NK-92 (cell line): Measurements from ENCODE around the gene CACNB3.
A peak's percentile ranks its signal among the peaks of the same experiment; 100 is the strongest.
"Not testable (repeated sequence)": the region's sequence is repeated elsewhere in the genome, so short reads cannot be mapped to it uniquely, and the experiment has no call there.

ENCODE experiments used
- DNase-seq: peaks from one replicate; lab custom pipeline; 2025; ENCODE audit not compliant: unreplicated experiment; lab: John Stamatoyannopoulos, UW

The CACNB3 gene

DNA sequence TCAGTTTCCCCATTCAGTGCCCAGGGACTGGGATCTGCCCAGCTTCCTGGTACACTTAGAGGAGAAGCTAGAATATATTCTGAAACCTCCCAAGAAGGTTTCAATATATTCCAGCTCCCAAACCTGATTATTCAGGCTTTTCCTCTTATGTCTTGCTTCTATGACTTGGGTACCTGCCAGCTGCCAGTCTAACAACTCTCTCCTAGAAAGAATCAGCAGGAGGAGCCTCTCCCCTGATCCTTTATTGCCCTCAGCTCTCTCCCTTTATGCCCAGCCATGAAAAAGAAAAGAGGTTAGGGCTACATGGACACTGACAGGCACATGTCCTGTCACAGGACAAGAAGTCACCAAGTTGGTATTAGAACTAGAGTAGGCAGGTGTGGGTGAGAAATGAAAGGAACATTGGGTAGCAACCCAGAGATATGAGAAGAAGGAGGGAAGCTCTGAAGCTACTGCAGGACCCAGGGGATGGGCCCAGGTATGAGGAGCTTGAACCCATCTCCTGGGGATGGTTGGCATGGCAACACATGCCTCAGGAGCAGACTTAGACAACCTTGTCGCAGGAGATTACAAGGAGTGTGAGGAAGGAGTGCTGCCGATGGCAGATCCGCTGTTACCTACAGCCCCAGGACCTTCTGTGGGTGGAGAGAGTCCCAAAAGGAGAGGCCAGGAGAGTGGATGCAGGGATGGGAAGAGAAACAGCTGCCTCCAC, 2.0 kb upstream of the CACNB3 start:
- no peak for DNase-seq

DNA sequence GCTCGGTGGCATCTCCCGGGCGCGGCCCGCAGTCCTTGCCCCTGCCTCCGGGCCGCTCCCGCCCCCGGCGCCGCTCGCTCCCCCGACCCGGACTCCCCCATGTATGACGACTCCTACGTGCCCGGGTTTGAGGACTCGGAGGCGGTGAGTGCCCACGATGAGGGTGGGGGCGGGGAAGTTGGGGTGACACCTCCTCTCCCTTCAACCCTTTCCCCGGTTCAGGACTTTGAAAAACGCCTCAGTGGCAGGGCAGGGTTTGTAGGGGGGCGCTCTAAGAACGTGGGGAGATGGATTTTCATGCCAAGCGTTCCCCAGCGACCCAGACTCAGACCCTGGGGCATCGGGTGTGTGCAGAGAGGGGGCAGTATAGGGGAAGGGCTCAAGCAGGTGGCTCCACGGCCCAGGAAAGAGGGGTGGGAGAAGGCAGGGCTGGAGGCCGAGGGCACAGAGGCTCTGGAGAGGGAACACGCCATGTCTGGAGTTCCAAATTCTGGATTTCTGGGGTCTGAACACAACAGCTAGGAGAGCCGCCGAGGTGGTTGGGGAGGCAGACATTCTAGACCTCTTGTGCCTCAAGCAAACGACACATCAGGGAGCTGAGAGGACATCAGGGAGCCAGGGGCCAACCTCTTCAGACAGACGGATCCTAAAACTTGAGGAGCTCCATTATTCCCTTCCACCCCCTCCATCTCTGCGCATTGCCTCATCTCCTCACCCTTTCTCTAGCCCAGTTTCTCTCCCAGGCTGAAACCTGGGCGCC, 715 bp downstream of the CACNB3 start:
- no peak for DNase-seq

DNA sequence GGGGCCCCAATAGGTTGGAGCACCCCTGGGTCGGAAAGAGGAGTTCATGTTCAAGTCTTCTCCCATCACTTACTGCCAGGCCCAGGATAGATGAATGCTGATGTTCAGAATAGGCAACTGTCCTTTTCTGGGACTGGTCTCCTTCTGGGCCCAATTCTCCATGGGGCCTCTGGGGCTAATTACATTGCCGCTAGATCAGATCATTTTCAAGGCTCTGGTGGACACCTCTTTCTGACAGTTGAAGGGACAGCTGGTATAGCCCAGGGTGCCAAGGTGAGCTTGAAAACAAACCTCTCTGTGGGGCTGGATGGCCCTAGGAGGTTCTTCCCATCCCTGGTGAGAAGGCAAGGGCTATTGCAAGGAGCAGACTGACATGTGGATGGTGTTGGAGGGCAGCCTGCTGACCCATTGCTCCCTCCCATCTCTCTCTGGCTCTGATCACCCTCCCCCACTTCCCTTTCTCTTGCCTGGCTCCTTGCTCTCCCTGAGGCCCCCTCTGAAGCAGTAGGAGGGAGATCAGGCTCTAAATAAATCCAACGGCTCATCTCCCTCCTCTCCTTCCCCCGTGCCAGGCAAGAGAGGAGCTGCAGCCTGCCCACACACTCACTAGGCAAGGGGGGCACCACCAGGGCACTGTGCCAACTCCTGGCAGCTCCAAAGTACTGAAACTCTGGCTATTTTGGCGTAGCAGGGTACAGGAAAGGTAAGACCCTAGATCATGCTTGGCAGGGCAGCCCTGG, 1.9 kb downstream of the CACNB3 start:
- DNase-seq = no peak

DNA sequence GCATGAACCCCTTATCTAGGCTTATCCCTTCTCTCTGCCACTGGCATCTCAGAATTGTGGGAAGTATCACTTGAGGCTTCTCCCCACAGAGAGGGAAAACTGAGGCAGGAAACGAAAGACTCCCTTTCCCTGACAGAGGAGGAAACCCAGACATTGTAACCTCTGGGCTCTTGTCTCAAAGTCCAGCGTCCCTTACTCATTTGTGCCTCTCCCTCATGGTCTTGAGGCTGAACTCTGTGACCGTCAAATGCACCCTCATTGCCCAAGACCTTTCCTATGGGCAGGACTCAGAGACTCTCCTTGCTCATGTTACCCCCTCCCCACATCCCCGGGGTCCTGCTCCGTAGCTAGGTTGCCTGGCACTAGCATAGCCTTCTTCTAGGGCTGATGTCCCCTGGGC, 3.8 kb downstream of the CACNB3 start:
- no peak for DNase-seq

DNA sequence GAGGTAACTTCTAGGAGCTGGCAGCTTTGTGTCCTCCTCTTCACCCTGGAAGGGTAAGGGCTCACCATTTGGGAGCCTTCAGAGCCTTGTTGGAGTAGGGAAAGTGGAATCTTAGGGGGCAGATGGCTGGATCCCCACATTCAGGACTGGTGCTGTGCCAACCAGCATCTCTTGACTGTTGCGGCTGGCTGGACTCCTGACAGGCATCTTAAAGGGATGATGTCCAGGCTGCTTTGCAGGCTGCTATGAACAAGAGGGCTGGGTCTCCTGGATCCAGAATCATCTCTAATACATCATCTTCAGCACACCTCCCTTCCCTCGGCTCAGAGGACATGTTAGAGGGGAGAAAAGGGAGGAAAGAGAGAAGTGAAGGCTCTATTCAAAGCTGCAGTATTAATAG, 4.4 kb downstream of the CACNB3 start:
- no peak for DNase-seq

- no peak for DNase-seq
Measured at GRCh38 chr12:48823281-48823680, 5.0 kb downstream of the CACNB3 start.

GRCh38 chr12:48824112-48824511, 5.8 kb downstream of the CACNB3 start:
- DNase-seq = no peak

DNA sequence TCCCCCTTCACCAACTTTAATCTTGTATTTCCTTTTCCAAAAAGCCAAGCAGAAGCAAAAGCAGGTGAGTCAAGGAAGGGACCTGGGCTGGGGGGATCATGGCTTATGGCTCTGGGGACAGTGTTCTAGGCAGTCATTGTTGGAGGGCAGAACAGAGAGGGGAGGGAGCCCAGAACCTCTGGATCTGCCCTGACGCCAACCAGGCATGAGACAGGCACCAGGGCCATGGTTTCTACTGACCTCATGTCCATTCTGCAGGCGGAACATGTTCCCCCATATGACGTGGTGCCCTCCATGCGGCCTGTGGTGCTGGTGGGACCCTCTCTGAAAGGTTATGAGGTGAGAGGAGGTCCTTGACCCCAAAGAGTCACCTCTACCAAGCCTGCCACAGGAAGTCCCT, 6.6 kb downstream of the CACNB3 start:
- DNase-seq = no peak

DNA sequence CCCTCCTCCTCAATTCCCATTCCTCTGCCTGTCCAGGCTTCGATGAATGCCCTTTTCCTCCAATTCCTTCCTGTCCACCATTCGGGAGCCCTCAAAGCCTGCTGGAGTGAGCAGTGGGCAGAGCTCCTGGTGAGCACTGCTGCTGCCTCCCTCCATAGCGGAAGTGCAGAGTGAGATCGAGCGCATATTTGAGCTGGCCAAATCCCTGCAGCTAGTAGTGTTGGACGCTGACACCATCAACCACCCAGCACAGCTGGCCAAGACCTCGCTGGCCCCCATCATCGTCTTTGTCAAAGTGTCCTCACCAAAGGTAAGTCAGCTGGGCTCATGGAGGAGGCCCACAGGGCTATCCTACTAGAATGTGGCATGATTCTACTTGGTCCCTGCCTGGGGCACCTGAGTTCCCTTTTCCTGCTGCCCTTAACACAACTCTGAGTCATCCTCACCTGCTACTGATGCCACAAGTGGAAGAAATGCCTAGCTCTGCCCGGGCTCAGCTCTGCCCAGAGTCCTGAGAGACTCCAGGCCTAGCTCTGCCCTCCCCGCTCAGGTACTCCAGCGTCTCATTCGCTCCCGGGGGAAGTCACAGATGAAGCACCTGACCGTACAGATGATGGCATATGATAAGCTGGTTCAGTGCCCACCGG, 8.0 kb downstream of the CACNB3 start:
- no peak for DNase-seq

- DNase-seq = no peak
Measured at GRCh38 chr12:48827026-48827425, 8.7 kb downstream of the CACNB3 start.

GRCh38 chr12:48827513-48828096, 9.3 kb downstream of the CACNB3 start:
- no peak for DNase-seq

- DNase-seq = no peak
Measured at GRCh38 chr12:48828293-48828692, 10.0 kb downstream of the CACNB3 start.

- DNase-seq = no peak
Measured at GRCh38 chr12:48828841-48829575, 10.7 kb downstream of the CACNB3 start.

GRCh38 chr12:48831257-48831656, 13.0 kb downstream of the CACNB3 start:
- no peak for DNase-seq

DNA sequence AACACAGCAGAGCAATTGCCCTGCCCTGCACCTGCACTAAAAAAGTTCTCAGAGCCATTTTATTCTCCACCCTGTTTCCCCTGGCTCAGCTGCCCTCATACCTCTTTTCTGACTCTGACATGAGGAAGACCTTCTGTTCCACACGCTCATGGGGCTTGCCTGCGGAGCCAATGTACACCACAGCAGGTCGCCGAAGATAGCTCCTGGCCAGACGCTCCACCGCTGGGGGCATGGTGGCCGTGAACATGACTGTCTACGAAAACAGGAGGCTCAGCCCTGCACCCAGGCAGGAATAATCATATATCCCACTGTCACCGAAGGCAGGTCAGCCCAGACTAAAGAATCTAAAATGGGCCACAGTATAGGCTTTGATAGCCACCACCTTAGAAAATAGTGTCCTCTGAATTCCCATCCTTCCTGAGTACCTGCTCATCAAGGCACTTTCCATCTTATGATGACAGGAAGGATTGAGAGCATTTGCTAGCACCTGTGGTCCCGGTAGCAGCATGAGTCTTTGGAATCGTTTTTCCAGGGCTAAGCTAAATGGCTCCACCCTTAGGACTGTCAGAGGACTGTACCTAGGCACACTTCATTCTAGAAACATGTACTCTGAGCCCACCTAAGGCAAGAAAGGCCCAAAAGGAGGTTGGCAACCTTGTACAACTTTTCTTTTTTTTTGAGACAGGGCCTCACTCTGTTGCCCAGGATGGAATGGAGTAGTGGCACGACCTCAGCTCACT, 14.2 kb downstream of the CACNB3 start:
- no peak for DNase-seq

DNA sequence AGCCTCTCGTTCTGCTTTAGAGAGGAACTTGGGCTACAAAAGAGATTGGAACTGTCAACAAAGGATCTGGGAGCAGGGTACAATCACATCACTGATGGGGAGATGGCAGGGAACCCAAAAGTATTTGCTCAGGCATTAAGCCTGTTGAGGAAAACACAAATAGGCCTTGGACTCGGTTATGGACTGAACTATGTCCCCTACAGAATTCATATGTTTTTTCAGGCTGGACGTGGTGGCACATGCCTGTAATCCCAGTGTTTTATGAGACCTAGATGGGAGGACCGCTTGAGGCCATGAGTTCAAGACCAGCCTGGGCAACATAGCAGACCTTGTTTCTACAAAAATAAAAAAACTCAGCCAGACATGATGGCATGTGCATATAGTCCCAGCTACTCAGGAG, 19.8 kb downstream of the CACNB3 start:
- no peak for DNase-seq

- DNase-seq = not testable (repeated sequence)
Measured at GRCh38 chr12:48842021-48842420, 23.7 kb downstream of the CACNB3 start.

DNA sequence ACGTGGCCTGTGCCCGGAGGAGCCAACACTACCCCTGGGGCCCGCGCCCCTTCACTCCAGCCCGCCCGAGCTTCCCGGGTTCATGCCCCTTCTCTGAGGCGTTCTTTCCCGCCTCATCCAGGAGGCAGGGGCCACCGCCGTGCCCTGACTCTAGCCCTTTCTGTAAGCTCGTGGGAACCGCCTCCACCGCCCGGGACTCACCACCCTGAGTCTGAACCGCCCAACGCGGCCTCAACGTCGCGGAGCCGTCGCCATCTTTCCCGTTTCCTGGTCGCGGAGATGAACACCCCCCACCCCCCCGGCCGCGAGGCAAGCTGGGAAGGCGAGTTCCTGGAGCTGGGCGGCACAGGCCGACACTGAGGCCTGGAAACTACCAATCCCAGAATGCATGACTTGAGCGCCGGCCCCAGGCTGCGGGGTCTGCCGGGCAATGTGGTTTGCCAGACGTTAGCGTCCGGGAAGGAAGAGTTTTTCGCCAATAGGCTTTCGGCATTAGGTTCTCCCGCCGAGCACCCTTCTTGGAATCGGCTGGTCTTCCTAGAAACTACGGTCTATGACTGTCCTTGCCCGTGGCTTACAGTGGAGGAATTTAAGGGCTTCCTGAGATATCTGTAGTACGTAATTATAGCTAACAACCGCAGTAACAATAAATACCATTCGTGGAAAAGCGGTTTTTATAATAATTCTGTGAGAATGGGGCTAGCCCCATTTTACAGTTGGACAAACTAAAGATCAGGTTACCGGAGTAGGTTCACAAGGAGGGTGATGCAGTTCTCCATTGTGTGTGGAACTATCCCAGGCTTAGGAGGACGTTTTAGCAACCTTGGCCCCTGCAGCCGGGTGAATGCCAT, 33.8 kb downstream of the CACNB3 start, which contains the start of gene DDX23:
TSS of gene DDX23 (minus strand) at position 281 of the 851 bp plus-strand sequence. CDS start 6,381 bp downstream, outside the sequence.
- peak; percentile 32 for DNase-seq
